ENCODE data around the gene EPHB2. TPM values are rescaled to one million over a fixed set of nuclear protein-coding genes. Genes with fewer than 3 reads are reported as not detected.

EPHB2 gene
- total and polyA plus RNA-seq, 2 donors (not counting 1 experiment from before 2014, with no cell fraction given): 0.07 to 0.39 TPM

GRCh38 chr1:22729400-22729773 lies 18.7 kb downstream of the EPHB2 start:
- intact Hi-C loops (cut with micrococcal nuclease): no loop called here
- peaks cover 0 to 2% (median 0%) of the 10 kb centered on the region in 4 experiments for H3K27me3 ChIP-seq (replicated peaks in 1 of 4; ENCODE audit: control extremely low read depth in 1 of 4, control insufficient read depth in 3 of 4, insufficient read depth in 4 of 4, low read length in 3 of 4)
- Mint-ChIP-seq H3K4me3 (no peak overlapping the region), H3K27ac (no peak overlapping the region), H3K9me3 (ENCODE audit: insufficient read depth) (no peaks in the 10 kb centered on the region), H3K27me3 (peaks cover 16% of the 10 kb centered on the region), H3K4me1 (no peaks in the 10 kb centered on the region)
- H3K4me3 ChIP-seq (ENCODE audit: control extremely low read depth in 1 of 5, extremely low read depth in 1 of 5, insufficient read depth in 1 of 5, low read depth in 2 of 5, low read length in 4 of 5): no peak overlapping the region
- H3K27ac ChIP-seq (ENCODE audit: low read length in 2 of 2): no peak overlapping the region
- no peaks in the 10 kb centered on the region for H3K4me1 ChIP-seq (ENCODE audit: control insufficient read depth in 2 of 2, insufficient read depth in 2 of 2, low read length in 2 of 2)
- no peaks in the 10 kb centered on the region for H3K9me3 ChIP-seq (ENCODE audit: control extremely low read depth in 1 of 3, control insufficient read depth in 2 of 3, insufficient read depth in 1 of 3, low read length in 2 of 3)
- no peaks in the 10 kb centered on the region for H3K79me2 ChIP-seq (ENCODE audit: control insufficient read depth, insufficient read depth, low read length)
- POLR2A ChIA-PET: no interaction called here
- no peak for ATAC-seq (ENCODE audit: low read depth)
- H3K36me3 ChIP-seq (replicated peaks in 1 of 2; ENCODE audit: control extremely low read depth in 1 of 2, control insufficient read depth in 1 of 2, extremely low read depth in 1 of 2, insufficient read depth in 2 of 2, low read length in 1 of 2): no peaks in the 10 kb centered on the region
- no peak overlapping the region for H2AFZ ChIP-seq (ENCODE audit: insufficient read depth, low read depth, low read length, poor library complexity, severe bottlenecking)
- WGBS (ENCODE audit: insufficient coverage): 95% methylated on average over 1 of the region's 1 CpG
- CTCF ChIA-PET: no interaction called here
- no peak for DNase-seq
- H3K4me2 ChIP-seq (replicated peaks; ENCODE audit: low read depth, low read length, poor library complexity, severe bottlenecking): no peak overlapping the region
- H3K9ac ChIP-seq (ENCODE audit: low read length): no peak overlapping the region
- no peaks in the 10 kb centered on the region for H4K20me1 ChIP-seq (ENCODE audit: control insufficient read depth, insufficient read depth, low read length, poor library complexity, severe bottlenecking)
- TF ChIP-seq EZH2 (IDR thresholded peaks at IDR 0.05; ENCODE audit: borderline replicate concordance, insufficient read depth, low read depth, low read length, poor library complexity, severe bottlenecking) (no peak), CTCF (IDR thresholded peaks at IDR 0.05) (no peak)

GRCh38 chr1:22729912-22730311 lies 19.3 kb downstream of the EPHB2 start:
- no peaks in the 10 kb centered on the region for H4K20me1 ChIP-seq (ENCODE audit: control insufficient read depth, insufficient read depth, low read length, poor library complexity, severe bottlenecking)
- no peaks in the 10 kb centered on the region for H3K36me3 ChIP-seq (replicated peaks in 1 of 2; ENCODE audit: control extremely low read depth in 1 of 2, control insufficient read depth in 1 of 2, extremely low read depth in 1 of 2, insufficient read depth in 2 of 2, low read length in 1 of 2)
- H3K79me2 ChIP-seq (ENCODE audit: control insufficient read depth, insufficient read depth, low read length): no peaks in the 10 kb centered on the region
- H3K4me3 Mint-ChIP-seq: no peak overlapping the region
- intact Hi-C loops (cut with micrococcal nuclease): no loop called here
- DNase-seq (no peak), ATAC-seq (ENCODE audit: low read depth) (no peak)
- no peaks in the 10 kb centered on the region for H3K4me1 ChIP-seq (ENCODE audit: control insufficient read depth in 2 of 2, insufficient read depth in 2 of 2, low read length in 2 of 2)
- H3K27ac ChIP-seq (ENCODE audit: low read length in 2 of 2): no peak overlapping the region
- no peak overlapping the region for H3K4me3 ChIP-seq (ENCODE audit: control extremely low read depth in 1 of 5, extremely low read depth in 1 of 5, insufficient read depth in 1 of 5, low read depth in 2 of 5, low read length in 4 of 5)
- H3K9me3 Mint-ChIP-seq (ENCODE audit: insufficient read depth): no peaks in the 10 kb centered on the region
- no peak overlapping the region for H3K27ac Mint-ChIP-seq
- ChIA-PET CTCF (no interaction called here), POLR2A (no interaction called here)
- H3K27me3 ChIP-seq (replicated peaks in 1 of 4; ENCODE audit: control extremely low read depth in 1 of 4, control insufficient read depth in 3 of 4, insufficient read depth in 4 of 4, low read length in 3 of 4): peaks cover 0 to 2% (median 0%) of the 10 kb centered on the region in 4 experiments
- H3K9ac ChIP-seq (ENCODE audit: low read length): no peak overlapping the region
- TF ChIP-seq EZH2 (IDR thresholded peaks at IDR 0.05; ENCODE audit: borderline replicate concordance, insufficient read depth, low read depth, low read length, poor library complexity, severe bottlenecking) (no peak), CTCF (IDR thresholded peaks at IDR 0.05) (no peak)
- no peaks in the 10 kb centered on the region for H3K9me3 ChIP-seq (ENCODE audit: control extremely low read depth in 1 of 3, control insufficient read depth in 2 of 3, insufficient read depth in 1 of 3, low read length in 2 of 3)
- 93% methylated on average over 7 of the region's 7 CpGs for whole genome bisulfite sequencing (ENCODE audit: insufficient coverage)
- no peaks in the 10 kb centered on the region for H3K4me1 Mint-ChIP-seq
- peaks cover 14% of the 10 kb centered on the region for H3K27me3 Mint-ChIP-seq
- no peak overlapping the region for H3K4me2 ChIP-seq (replicated peaks; ENCODE audit: low read depth, low read length, poor library complexity, severe bottlenecking)
- no peak overlapping the region for H2AFZ ChIP-seq (ENCODE audit: insufficient read depth, low read depth, low read length, poor library complexity, severe bottlenecking)

Data from B cell (primary cell).